ENCODE measurements around the gene PRB2. TPM values are rescaled to one million over a fixed set of nuclear protein-coding genes. Genes with fewer than 3 reads are reported as not detected.

The PRB2 gene
- total RNA-seq, 2 experiments from 2014 or later = not detected

GRCh38 chr12:11427341-11427740 is 32.0 kb upstream of the PRB2 start:
- Histone ChIP-seq H3K36me3 (ENCODE audit: insufficient read depth, low read length) (no peaks in the 10 kb centered on the region), H3K9me3 (ENCODE audit: control insufficient read depth in 1 of 2, insufficient read depth in 1 of 2, low read length in 2 of 2) (peaks cover 0 to 4% of the 10 kb centered on the region in 2 experiments), H3K27me3 (ENCODE audit: control insufficient read depth in 1 of 2, insufficient read depth in 2 of 2, low read length in 2 of 2) (no peaks in the 10 kb centered on the region), H3K4me1 (ENCODE audit: insufficient read depth, low read length) (no peaks in the 10 kb centered on the region), H3K27ac (ENCODE audit: low read depth in 1 of 2, low read length in 2 of 2) (no peak overlapping the region), H3K4me3 (ENCODE audit: low read length) (no peak overlapping the region)
- no peak overlapping the region for H3K27ac Mint-ChIP-seq
- no peaks in the 10 kb centered on the region for H3K9me3 Mint-ChIP-seq
- no peak overlapping the region for H3K4me3 Mint-ChIP-seq
- ChIA-PET POLR2A (no interaction called here), CTCF (no interaction called here)
- ATAC-seq (ENCODE audit: poor library complexity) (no peak), DNase-seq (no peak)
- H3K36me3 Mint-ChIP-seq (ENCODE audit: low read depth) = no peaks in the 10 kb centered on the region
- intact Hi-C loops (cut with DNase I, micrococcal nuclease) = no loop called here
- H3K4me1 Mint-ChIP-seq (ENCODE audit: low read depth) = no peaks in the 10 kb centered on the region
- no peaks in the 10 kb centered on the region for H3K27me3 Mint-ChIP-seq
- TF ChIP-seq CTCF (IDR thresholded peaks at IDR 0.05) = no peak

- no peak for TF ChIP-seq CTCF (IDR thresholded peaks at IDR 0.05)
- H3K4me1 Mint-ChIP-seq (ENCODE audit: low read depth) = no peaks in the 10 kb centered on the region
- ChIA-PET CTCF (no interaction called here), POLR2A (no interaction called here)
- peaks cover 20% of the 10 kb centered on the region for H3K36me3 Mint-ChIP-seq (ENCODE audit: low read depth)
- no peak overlapping the region for H3K27ac Mint-ChIP-seq
- Histone ChIP-seq H3K9me3 (ENCODE audit: control insufficient read depth in 1 of 2, insufficient read depth in 1 of 2, low read length in 2 of 2) (peaks cover 0 to 6% of the 10 kb centered on the region in 2 experiments), H3K4me3 (ENCODE audit: low read length) (no peak overlapping the region), H3K36me3 (ENCODE audit: insufficient read depth, low read length) (no peaks in the 10 kb centered on the region), H3K27me3 (ENCODE audit: control insufficient read depth in 1 of 2, insufficient read depth in 2 of 2, low read length in 2 of 2) (no peaks in the 10 kb centered on the region), H3K27ac (ENCODE audit: low read depth in 1 of 2, low read length in 2 of 2) (no peak overlapping the region), H3K4me1 (ENCODE audit: insufficient read depth, low read length) (no peaks in the 10 kb centered on the region)
- DNase-seq = no peak
- H3K27me3 Mint-ChIP-seq = no peaks in the 10 kb centered on the region
- ATAC-seq (ENCODE audit: poor library complexity) = no peak
- no peak overlapping the region for H3K4me3 Mint-ChIP-seq
- intact Hi-C loops (cut with DNase I, micrococcal nuclease) = no loop called here
- H3K9me3 Mint-ChIP-seq = peaks cover 4% of the 10 kb centered on the region
These were observed 17.4 kb upstream of the PRB2 start for GRCh38 chr12:11412731-11413130.

GRCh38 chr12:11408096-11408495 is 12.7 kb upstream of the PRB2 start:
- H3K36me3 ChIP-seq (ENCODE audit: insufficient read depth, low read length) = no peaks in the 10 kb centered on the region
- Mint-ChIP-seq H3K27me3 (no peaks in the 10 kb centered on the region), H3K4me3 (no peak overlapping the region), H3K4me1 (ENCODE audit: low read depth) (no peaks in the 10 kb centered on the region), H3K27ac (no peak overlapping the region), H3K36me3 (ENCODE audit: low read depth) (peaks cover 11% of the 10 kb centered on the region), H3K9me3 (no peaks in the 10 kb centered on the region)
- H3K9me3 ChIP-seq (ENCODE audit: control insufficient read depth in 1 of 2, insufficient read depth in 1 of 2, low read length in 2 of 2) = no peaks in the 10 kb centered on the region
- no peaks in the 10 kb centered on the region for H3K27me3 ChIP-seq (ENCODE audit: control insufficient read depth in 1 of 2, insufficient read depth in 2 of 2, low read length in 2 of 2)
- ATAC-seq (ENCODE audit: poor library complexity) (no peak), DNase-seq (no peak)
- ChIA-PET POLR2A (no interaction called here), CTCF (no interaction called here)
- TF ChIP-seq CTCF (IDR thresholded peaks at IDR 0.05) = no peak
- intact Hi-C loops (cut with DNase I, micrococcal nuclease) = no loop called here
- no peaks in the 10 kb centered on the region for H3K4me1 ChIP-seq (ENCODE audit: insufficient read depth, low read length)
- no peak overlapping the region for H3K4me3 ChIP-seq (ENCODE audit: low read length)
- H3K27ac ChIP-seq (ENCODE audit: low read depth in 1 of 2, low read length in 2 of 2) = no peak overlapping the region
